Measurements from ENCODE around the gene CCDC9. TPM values are rescaled to one million over a fixed set of nuclear protein-coding genes. Genes with fewer than 3 reads are reported as not detected.

The CCDC9 gene
- total and polyA plus RNA-seq, 2 of the 13 experiments (the other 11 are each of a cell fraction or from before 2014, with no cell fraction given) = 2.9 to 6.3 TPM

GRCh38 chr19:47257411-47258169 is 1.3 kb downstream of the CCDC9 start:
- peak; percentile 12 for FAIRE-seq
- Histone ChIP-seq H2AFZ (ENCODE audit: low read length) (no peak overlapping the region), H3K4me1 (ENCODE audit: insufficient read depth, low read length) (peaks cover 36% of the 10 kb centered on the region), H3K36me3 (replicated peaks in 1 of 2; ENCODE audit: control insufficient read depth in 1 of 2, insufficient read depth in 2 of 2, low read length in 2 of 2) (peaks cover 17 to 35% of the 10 kb centered on the region in 2 experiments), H4K20me1 (ENCODE audit: insufficient read depth, low read length) (peaks cover 8% of the 10 kb centered on the region; the same call in 1 of the 2 replicates), H3K4me3 (replicated peaks in 1 of 3; ENCODE audit: insufficient read depth in 1 of 3, low read depth in 2 of 3, low read length in 3 of 3) (peak overlapping the region; percentile 71 to 79 (median 72)), H3K27me3 (ENCODE audit: control insufficient read depth in 1 of 2, insufficient read depth in 2 of 2, low read length in 2 of 2) (no peaks in the 10 kb centered on the region), H3K27ac (ENCODE audit: extremely low read length, insufficient read depth, low read length) (peak overlapping the region; percentile 81), H3K79me2 (ENCODE audit: insufficient read depth, low read length) (peaks cover 15% of the 10 kb centered on the region), H3K9ac (ENCODE audit: insufficient read depth, low read depth, low read length) (peak overlapping the region; percentile 89), H3K9me3 (ENCODE audit: low read length) (no peaks in the 10 kb centered on the region), H3K4me2 (ENCODE audit: low read depth, low read length) (peak overlapping the region; percentile 94)
- WGBS (ENCODE audit: low lambda C conversion rate) = 4% methylated on average over 19 of the region's 29 CpGs
- POLR2A ChIA-PET = interaction anchor here (0.9 to 3.6 kb wide), 16 partner anchors 10 to 634 kb away, joined by 3 to 81 read pairs (median 6); partner anchors contain the start of genes DHX34, INAFM1 and ZC3H4
- TSS peak; percentile 57 for BruUV-seq (replicated peaks)
- no peak for DNase-seq (ENCODE audit: low spot score)
- in situ Hi-C loops (cut with HindIII; ENCODE audit: extremely low pct_ligation_motif_present, low pct_unique_long_range_greater_than_20kb) = no loop called here
- ATAC-seq = peak; percentile 47
- intact Hi-C loops (cut with micrococcal nuclease; ENCODE audit: unreplicated experiment) = loop anchor here (1.0 kb wide), 1 partner anchor 17 kb away; the partner anchor contains the start of gene INAFM1
- CTCF ChIA-PET (ENCODE audit: low intra/inter-chr PET ratio, low total read pairs) = no interaction called here
- 0 out of 2 replicates have a peak, but pooled peaks have one; percentile 22 for TF ChIP-seq NFYB (CRISPR knock-in tag; IDR thresholded peaks at IDR 0.05)
- TF ChIP-seq IRF9 (CRISPR knock-in tag; IDR thresholded peaks at IDR 0.05; ENCODE audit: borderline replicate concordance) = no peak
- 0 out of 2 replicates have a peak, but pooled peaks have one; percentile 43 for TF ChIP-seq ZNF766 (CRISPR knock-in tag; IDR thresholded peaks at IDR 0.05; ENCODE audit: borderline replicate concordance)
- TF ChIP-seq ZSCAN29 (CRISPR knock-in tag; conservative IDR thresholded peaks at IDR 0.05) = 0 out of 2 replicates have a peak, but pooled peaks have one; percentile 26
- peak; percentile 51; the same call in 1 of the 2 replicates for TF ChIP-seq ELF4 (CRISPR knock-in tag; IDR thresholded peaks at IDR 0.05; ENCODE audit: borderline replicate concordance)
- no peak for TF ChIP-seq SNAPC2 (CRISPR knock-in tag; IDR thresholded peaks at IDR 0.05)
- TF ChIP-seq NCOA1 (CRISPR knock-in tag; IDR thresholded peaks at IDR 0.05) = 0 out of 2 replicates have a peak, but pooled peaks have one; percentile 19
- peak; percentile 83 for TF ChIP-seq ZNF121 (CRISPR knock-in tag; IDR thresholded peaks at IDR 0.05)
- no peak for TF ChIP-seq GLI4 (CRISPR knock-in tag; IDR thresholded peaks at IDR 0.05; ENCODE audit: borderline replicate concordance)
- 0 out of 2 replicates have a peak, but pooled peaks have one; percentile 46 for TF ChIP-seq ZNF232 (CRISPR knock-in tag; IDR thresholded peaks at IDR 0.05; ENCODE audit: borderline replicate concordance)
- peak; percentile 69 for TF ChIP-seq ZNF501 (CRISPR knock-in tag; IDR thresholded peaks at IDR 0.05)
- 0 out of 2 replicates have a peak, but pooled peaks have one; percentile 36 for TF ChIP-seq PRDM15 (CRISPR knock-in tag; IDR thresholded peaks at IDR 0.05)
- TF ChIP-seq ZNF317 (CRISPR knock-in tag; IDR thresholded peaks at IDR 0.05) = no peak
- TF ChIP-seq HNF1B (CRISPR knock-in tag; IDR thresholded peaks at IDR 0.05) = peak; percentile 52
- TF ChIP-seq MED1 (CRISPR knock-in tag; IDR thresholded peaks at IDR 0.05) = peak; percentile 35; the same call in 1 of the 2 replicates
- TF ChIP-seq THAP8 (CRISPR knock-in tag; IDR thresholded peaks at IDR 0.05; ENCODE audit: borderline replicate concordance) = 0 out of 2 replicates have a peak, but pooled peaks have one; percentile 22
